IMR-90 (cell line): Measurements from ENCODE around the gene CYFIP2. TPM values are rescaled to one million over a fixed set of nuclear protein-coding genes. Genes with fewer than 3 reads are reported as not detected.

Experiments
- ATAC-seq: fragments of 200-7000 bp; cut with Tn5 transposase; 2 replicates; pipeline ENCODE4 v1.9.1; 2020; ENCODE audit warnings: low read depth, mild to moderate bottlenecking, moderate library complexity
- BruUV-seq: library from RNA; stranded (reverse); fragments of 400-500 nt; replicated peaks from 2 replicates; lab custom pipeline; 2021; lab: Mats Ljungman, UMichigan
- CTCF ChIA-PET: fragments of 300-600 bp; formaldehyde crosslinking; extraction: SDS; loops from one replicate; lab custom pipeline; 2021; ENCODE audit warnings: antibody characterized with exemption; lab: Yijun Ruan, JAX
- POLR2A ChIA-PET: fragments of 300-600 bp; sonication (Branson Sonifier 250); formaldehyde crosslinking; loops from one replicate; lab custom pipeline; 2022; ENCODE audit warnings: antibody characterized with exemption; ENCODE audit not compliant: unreplicated experiment; lab: Charles Lee
- DNase-seq: peaks from one replicate; pipeline ENCODE4 v3.0.0; 2013
- H2AFZ ChIP-seq: replicated peaks from 2 replicates; pipeline ENCODE3; 2013; ENCODE audit warnings: low read length, mild to moderate bottlenecking; ENCODE audit not compliant: poor library complexity
- H2AK5ac ChIP-seq: 2 replicates; pipeline ENCODE4 v1.6.1; 2013; ENCODE audit warnings: low read depth, low read length, inconsistent platforms
- H2AK9ac ChIP-seq: replicated peaks from 2 replicates; pipeline ENCODE3; 2013; ENCODE audit warnings: mild to moderate bottlenecking, low read depth, low read length, moderate library complexity; ENCODE audit not compliant: poor library complexity
- H2BK120ac ChIP-seq: 2 replicates; pipeline ENCODE4 v1.6.1; 2013; ENCODE audit warnings: low read depth, low read length, inconsistent platforms
- H2BK15ac ChIP-seq: 3 replicates; pipeline ENCODE4 v1.6.1; 2013; ENCODE audit warnings: low read depth, low read length, inconsistent platforms
- H2BK20ac ChIP-seq: 2 replicates; pipeline ENCODE4 v1.6.1; 2013; ENCODE audit warnings: low read depth, mild to moderate bottlenecking, inconsistent platforms, low read length, moderate library complexity
- H2BK5ac ChIP-seq: 2 replicates; pipeline ENCODE4 v1.6.1; 2013; ENCODE audit warnings: mild to moderate bottlenecking, low read depth, low read length, inconsistent platforms; ENCODE audit not compliant: poor library complexity, severe bottlenecking
- H3K14ac ChIP-seq: replicated peaks from 2 replicates; pipeline ENCODE4 v1.6.1; 2013; ENCODE audit warnings: low read depth, low read length, inconsistent platforms
- H3K18ac ChIP-seq: 2 replicates; pipeline ENCODE4 v1.6.1; 2013; ENCODE audit warnings: low read depth, low read length, control low read depth
- H3K23ac ChIP-seq: 2 replicates; pipeline ENCODE4 v1.6.1; 2013; ENCODE audit warnings: low read depth, low read length, inconsistent platforms
- H3K27ac ChIP-seq: 2 replicates; pipeline ENCODE4 v1.5.1; 2013; ENCODE audit warnings: mild to moderate bottlenecking, control low read depth, low read length; ENCODE audit not compliant: insufficient read depth
- H3K27me3 ChIP-seq: 2 replicates; pipeline ENCODE4 v1.6.1; 2013; ENCODE audit warnings: low read length; ENCODE audit not compliant: control insufficient read depth, insufficient read depth
- H3K36me3 ChIP-seq: 2 replicates; pipeline ENCODE4 v1.6.1; 2013; ENCODE audit warnings: low read length, mixed read lengths; ENCODE audit not compliant: control insufficient read depth, insufficient read depth
- H3K4ac ChIP-seq: 2 replicates; pipeline ENCODE4 v1.6.1; 2013; ENCODE audit warnings: low read depth, low read length, inconsistent platforms
- H3K4me1 ChIP-seq: 2 replicates; pipeline ENCODE4 v1.6.1; 2013; ENCODE audit warnings: low read length, mixed read lengths; ENCODE audit not compliant: control insufficient read depth, insufficient read depth
- H3K4me2 ChIP-seq: 2 replicates; pipeline ENCODE4 v1.6.1; 2013; ENCODE audit warnings: low read depth, mild to moderate bottlenecking, control low read depth, low read length, moderate library complexity
- H3K4me3 ChIP-seq: 2 replicates; pipeline ENCODE4 v1.5.1; 2013; ENCODE audit warnings: low read depth, mild to moderate bottlenecking, control low read depth, low read length, moderate library complexity; ENCODE audit not compliant: insufficient read depth
- H3K56ac ChIP-seq: 2 replicates; pipeline ENCODE4 v1.6.1; 2013; ENCODE audit warnings: low read length, inconsistent platforms; ENCODE audit not compliant: insufficient read depth; ENCODE audit errors: extremely low read depth
- H3K79me1 ChIP-seq, 2 experiments: 2 replicates each; pipeline ENCODE4 v1.6.1; 2013; ENCODE audit warnings: low read length in 2 of 2, inconsistent platforms in 1 of 2, low read depth in 1 of 2
- H3K9ac ChIP-seq: 2 replicates; pipeline ENCODE4 v1.6.1; 2013; ENCODE audit warnings: low read depth, low read length, control low read depth
- H3K9me1 ChIP-seq: 2 replicates; pipeline ENCODE4 v1.6.1; 2013; ENCODE audit warnings: low read length, inconsistent platforms; ENCODE audit not compliant: insufficient read depth
- H3K9me3 ChIP-seq: 2 replicates; pipeline ENCODE4 v1.6.1; 2013; ENCODE audit warnings: low read length; ENCODE audit not compliant: control insufficient read depth, insufficient read depth
- H4K20me1 ChIP-seq: 2 replicates; pipeline ENCODE4 v1.6.1; 2013; ENCODE audit warnings: low read length, inconsistent platforms; ENCODE audit not compliant: insufficient read depth
- H4K5ac ChIP-seq: 2 replicates; pipeline ENCODE4 v1.6.1; 2013; ENCODE audit warnings: mild to moderate bottlenecking, low read depth, low read length, control low read depth
- H4K8ac ChIP-seq, 2 experiments: 2 replicates each; pipeline ENCODE4 v1.6.1; 2013; ENCODE audit warnings: low read depth in 2 of 2, low read length in 2 of 2, control low read depth in 1 of 2, inconsistent platforms in 1 of 2
- H4K91ac ChIP-seq: 2 replicates; pipeline ENCODE4 v1.6.1; 2013; ENCODE audit warnings: low read depth, low read length, inconsistent platforms; ENCODE audit not compliant: insufficient read depth
- BHLHE40 ChIP-seq: fragments of 150-350 bp; IDR thresholded peaks from 2 replicates; pipeline ENCODE4 v1.6.1; 2016; ENCODE audit warnings: mild to moderate bottlenecking, low read depth, low read length
- CEBPB ChIP-seq: IDR thresholded peaks from 2 replicates; pipeline ENCODE4 v1.6.1; 2012; ENCODE audit warnings: low read depth, low read length, improper control_type of control experiment
- CHD1 ChIP-seq: IDR thresholded peaks from 2 replicates; pipeline ENCODE4 v1.6.1; 2012; ENCODE audit warnings: low read depth, low read length, improper control_type of control experiment
- CTCF ChIP-seq: conservative IDR thresholded peaks from 2 replicates; pipeline ENCODE4 v1.5.1; 2012; ENCODE audit warnings: mild to moderate bottlenecking, low read depth, low read length, improper control_type of control experiment
- FOS ChIP-seq: fragments of 150-350 bp; IDR thresholded peaks from 2 replicates; pipeline ENCODE4 v1.6.1; 2016; ENCODE audit warnings: low read depth, low read length
- MAFK ChIP-seq: IDR thresholded peaks from 2 replicates; pipeline ENCODE4 v1.6.1; 2012; ENCODE audit warnings: low read depth, low read length, improper control_type of control experiment
- MAZ ChIP-seq: IDR thresholded peaks from 2 replicates; pipeline ENCODE4 v1.6.1; 2012; ENCODE audit warnings: low read depth, mild to moderate bottlenecking, low read length, improper control_type of control experiment, moderate library complexity, borderline replicate concordance
- MXI1 ChIP-seq: IDR thresholded peaks from 2 replicates; pipeline ENCODE4 v1.6.1; 2012; ENCODE audit warnings: low read depth, mild to moderate bottlenecking, low read length, moderate library complexity, borderline replicate concordance
- NFE2L2 ChIP-seq: fragments of 150-350 bp; IDR thresholded peaks from 2 replicates; pipeline ENCODE4 v1.6.1; 2016; ENCODE audit warnings: low read depth, mild to moderate bottlenecking, low read length
- POLR2A ChIP-seq: IDR thresholded peaks from 2 replicates; pipeline ENCODE4 v1.6.1; 2012; ENCODE audit warnings: mild to moderate bottlenecking, low read depth, low read length
- RAD21 ChIP-seq: IDR thresholded peaks from 2 replicates; pipeline ENCODE4 v1.6.1; 2012; ENCODE audit warnings: low read length, improper control_type of control experiment
- RCOR1 ChIP-seq: IDR thresholded peaks from 2 replicates; pipeline ENCODE4 v1.6.1; 2012; ENCODE audit warnings: mild to moderate bottlenecking, low read length, improper control_type of control experiment; ENCODE audit not compliant: insufficient replicate concordance
- RFX5 ChIP-seq: IDR thresholded peaks from 2 replicates; pipeline ENCODE4 v1.8.0; 2012; ENCODE audit warnings: low read depth, mild to moderate bottlenecking, low read length, moderate library complexity
- SMC3 ChIP-seq: fragments of 150-350 bp; IDR thresholded peaks from 2 replicates; pipeline ENCODE4 v1.6.1; 2016; ENCODE audit warnings: low read depth, mild to moderate bottlenecking, antibody characterized with exemption, low read length, moderate library complexity
- USF2 ChIP-seq: fragments of 150-350 bp; IDR thresholded peaks from 2 replicates; pipeline ENCODE4 v1.6.1; 2017; ENCODE audit warnings: mild to moderate bottlenecking, antibody characterized with exemption, low read length, low read depth
- dilution Hi-C: fragments of 300-500 bp; cut with HindIII; formaldehyde crosslinking; loops from one replicate; pipeline ENCODE4 v1.14.3; 2018; ENCODE audit warnings: low sequenced_read_pairs; ENCODE audit not compliant: unreplicated experiment
- in situ Hi-C: fragments of 300-500 bp; cut with MboI; formaldehyde crosslinking; loops from 3 replicates; pipeline ENCODE4 v1.14.3; 2019; ENCODE audit warnings: low sequenced_read_pairs, inconsistent platforms, mixed read lengths
- intact Hi-C: fragments of 100-400 bp; cut with micrococcal nuclease; formaldehyde crosslinking; loops from 2 replicates; pipeline ENCODE4 v1.10.0; 2022
- polyA plus RNA-seq, 3 experiments: library from polyadenylated mRNA; depleted of rRNA; stranded (reverse); fragments of >200 nt; gene quantifications; 2 replicates each; pipeline ENCODE4 v1.2.3, GENCODE V29; 2012; ENCODE audit warnings: low replicate concordance in 1 of 3
- total RNA-seq: library from RNA; depleted of rRNA; stranded (reverse); fragments of >200 nt; gene quantifications from 2 replicates; pipeline ENCODE4 v1.2.3, GENCODE V29; 2012

CYFIP2 gene
- total and polyA plus RNA-seq, 2 of the 4 experiments (the other 2 are of a cell fraction): 6.8 to 13.4 TPM

GRCh38 chr5:157225469-157226422 lies 40.2 kb upstream of the CYFIP2 start (continued):
- TF ChIP-seq BHLHE40: no peak

- H3K27me3 ChIP-seq: no peaks in the 10 kb centered on the region
- intact Hi-C loops (no loop called here), dilution Hi-C loops (no loop called here), in situ Hi-C loops (no loop called here)
- no peak overlapping the region for H3K56ac ChIP-seq
- BruUV-seq: no TSS peak
- H3K79me1 ChIP-seq: no peaks in the 10 kb centered on the region
- no peak overlapping the region for H2BK120ac ChIP-seq
- ChIA-PET CTCF (interaction anchor here (1.2 kb wide), 1 partner anchor 23 kb away, joined by 6 read pairs; no protein-coding TSS in a partner anchor), POLR2A (no interaction called here)
- H3K18ac ChIP-seq: no peak overlapping the region
- H4K20me1 ChIP-seq: no peaks in the 10 kb centered on the region
- H3K36me3 ChIP-seq: no peaks in the 10 kb centered on the region
- no peak overlapping the region for H3K23ac ChIP-seq
- no peak overlapping the region for H3K14ac ChIP-seq
- no peak for ATAC-seq
- no peak overlapping the region for H2BK5ac ChIP-seq
- no peak overlapping the region for H3K4me2 ChIP-seq
- no peaks in the 10 kb centered on the region for H3K9me3 ChIP-seq
- H3K4ac ChIP-seq: no peak overlapping the region
- H4K8ac ChIP-seq: no peak overlapping the region
- H4K91ac ChIP-seq: no peak overlapping the region
- H3K27ac ChIP-seq: no peak overlapping the region
- H2BK15ac ChIP-seq: no peak overlapping the region
- H3K4me1 ChIP-seq: no peaks in the 10 kb centered on the region
- H2BK20ac ChIP-seq: no peak overlapping the region
- no peak overlapping the region for H2AK9ac ChIP-seq
- H2AK5ac ChIP-seq: no peak overlapping the region
- H3K9me1 ChIP-seq: no peaks in the 10 kb centered on the region
- no peak overlapping the region for H2AFZ ChIP-seq
- no peak for DNase-seq
- no peak overlapping the region for H3K9ac ChIP-seq
- no peak overlapping the region for H4K5ac ChIP-seq
- no peak overlapping the region for H3K4me3 ChIP-seq
- TF ChIP-seq BHLHE40 (no peak), MXI1 (no peak), MAFK (no peak), CTCF (no peak), NFE2L2 (no peak), POLR2A (no peak), RFX5 (no peak), RCOR1 (no peak), SMC3 (no peak), USF2 (no peak), RAD21 (no peak), FOS (no peak), CHD1 (no peak), MAZ (no peak), CEBPB (no peak)
Measured at GRCh38 chr5:157230610-157231009, 35.3 kb upstream of the CYFIP2 start.
